GM12878 (cell line): ENCODE measurements around the gene DYNLL1. TPM values are rescaled to one million over a fixed set of nuclear protein-coding genes. Genes with fewer than 3 reads are reported as not detected.

Experiments used
- ATAC-seq: fragments of 200-7000 bp; cut with Tn5 transposase; 3 replicates; pipeline ENCODE4 v1.9.1; 2020; ENCODE audit warnings: mild to moderate bottlenecking, moderate library complexity
- BruUV-seq: library from RNA; stranded (reverse); fragments of 400-500 nt; replicated peaks from 2 replicates; lab custom pipeline; 2021; lab: Mats Ljungman, UMichigan
- CTCF ChIA-PET: fragments of 300-600 bp; sonication (Branson Sonifier 250); formaldehyde crosslinking; extraction: SDS; loops from one replicate; lab custom pipeline; 2021; ENCODE audit warnings: inconsistent platforms; lab: Yijun Ruan, JAX
- POLR2A ChIA-PET: fragments of 350-600 bp; formaldehyde crosslinking; extraction: SDS; loops from one replicate; lab custom pipeline; 2021; ENCODE audit warnings: inconsistent platforms; lab: Charles Lee
- RAD21 ChIA-PET: fragments of 300-600 bp; sonication (Branson Sonifier 250); formaldehyde crosslinking; loops from one replicate; lab custom pipeline; 2023; ENCODE audit warnings: antibody characterized with exemption; ENCODE audit not compliant: unreplicated experiment; lab: Charles Lee
- SMC1A ChIA-PET: fragments of 300-600 bp; sonication (Branson Sonifier 250); formaldehyde crosslinking; loops from one replicate; lab custom pipeline; 2023; ENCODE audit not compliant: unreplicated experiment, uncharacterized antibody; lab: Charles Lee
- DNase-seq: peaks from one replicate; pipeline ENCODE4 v3.0.0-alpha.2; 2011; ENCODE audit warnings: low read depth, low spot score
- FAIRE-seq: peaks from 3 replicates; lab custom pipeline; 2011; peaks lifted over from hg19 to GRCh38; lab: Jason Lieb, UNC
- H2AFZ ChIP-seq: 2 replicates; pipeline ENCODE4 v1.6.0; 2011; ENCODE audit warnings: low read depth, low read length, control low read depth; ENCODE audit not compliant: control insufficient read depth
- H3K27ac ChIP-seq: 2 replicates; pipeline ENCODE4 v1.5.1; 2011; ENCODE audit warnings: control low read depth; ENCODE audit not compliant: control insufficient read depth, insufficient read depth
- H3K27me3 ChIP-seq, 2 experiments: replicated peaks in 1 of 2; 2 replicates each; pipeline versions ENCODE4 v1.6.0 to v1.6.1; 2011; ENCODE audit warnings: low read length in 1 of 2; ENCODE audit not compliant: control insufficient read depth in 2 of 2, insufficient read depth in 2 of 2
- H3K36me3 ChIP-seq, 2 experiments: 2 replicates each; pipeline ENCODE4 v1.5.1; 2011; ENCODE audit warnings: low read length in 1 of 2; ENCODE audit not compliant: control insufficient read depth in 2 of 2, insufficient read depth in 2 of 2
- H3K4me1 ChIP-seq: 2 replicates; pipeline ENCODE4 v1.6.1; 2011; ENCODE audit warnings: mild to moderate bottlenecking, low read length, moderate library complexity, mixed read lengths; ENCODE audit not compliant: control insufficient read depth, insufficient read depth
- H3K4me2 ChIP-seq: 2 replicates; pipeline ENCODE4 v1.6.0; 2011; ENCODE audit warnings: control low read depth; ENCODE audit not compliant: control insufficient read depth, insufficient read depth
- H3K4me3 ChIP-seq: fragments of 200-600 bp; sonication (generic); 2 replicates; pipeline ENCODE4 v1.5.1; 2016
- H3K79me2 ChIP-seq: 2 replicates; pipeline ENCODE4 v1.6.0; 2011; ENCODE audit warnings: low read length; ENCODE audit not compliant: control insufficient read depth, insufficient read depth
- H3K9ac ChIP-seq: 2 replicates; pipeline ENCODE4 v1.8.0; 2011; ENCODE audit warnings: low read length, control low read depth, mixed read lengths; ENCODE audit not compliant: control insufficient read depth, insufficient read depth
- H3K9me3 ChIP-seq: replicated peaks from 3 replicates; pipeline ENCODE4 v1.5.1; 2011; ENCODE audit warnings: mild to moderate bottlenecking, low read length; ENCODE audit not compliant: control insufficient read depth, insufficient read depth
- H4K20me1 ChIP-seq: 2 replicates; pipeline ENCODE4 v1.6.0; 2011; ENCODE audit not compliant: control insufficient read depth, insufficient read depth
- WGBS: methylation state at CpG from one replicate; pipeline ENCODE4 v1.1.6; 2016; ENCODE audit warnings: low lambda C conversion rate; ENCODE audit not compliant: insufficient replicate concordance, insufficient coverage; ENCODE audit errors: missing lambda C conversion rate; 5-methylcytosine and 5-hydroxymethylcytosine counted together
- in situ Hi-C: fragments of 300-500 bp; cut with MboI; formaldehyde crosslinking; loops from 9 replicates; pipeline ENCODE4 v1.14.3; 2018; ENCODE audit warnings: mixed read lengths
- intact Hi-C: fragments of 100-400 bp; cut with micrococcal nuclease; formaldehyde crosslinking; loops from one replicate; pipeline ENCODE4 v1.14.2; 2022; ENCODE audit not compliant: unreplicated experiment
- polyA plus RNA-seq, 11 experiments: library from polyadenylated mRNA; depleted of rRNA in 4 of 11; unstranded in 6 of 11; stranded (reverse) in 5 of 11; fragments of >200 nt; fragmentation: Nextera tagmentation in 4 of 11; fragmentation: Illumina TruSeq in 1 of 11; extraction: Ambion mirVana in 4 of 11; extraction: Trizol in 1 of 11; gene quantifications; 1 replicate in 1 of 11; 2 replicates in 10 of 11; pipeline versions ENCODE4 v1.2.1 to v1.2.3, GENCODE V29; 2011 to 2016; ENCODE audit warnings: inconsistent platforms in 2 of 11, missing spikeins in 2 of 11, low read depth in 1 of 11
- total RNA-seq, 4 experiments: library from RNA; depleted of rRNA in 3 of 4; stranded (reverse); fragments of >200 nt in 3 of 4; fragmentation: Illumina TruSeq in 1 of 4; extraction: Trizol in 1 of 4; gene quantifications; 2 replicates each; pipeline versions ENCODE4 v1.2.1 to v1.2.3, GENCODE V29; 2013 to 2021
- TF ChIP-seq, protein P1 (sequence below): fragments of 450-650 bp; IDR thresholded peaks from 2 replicates; pipeline ENCODE4 v1.6.1; 2017; ENCODE audit warnings: mild to moderate bottlenecking, low read depth, inconsistent platforms; ENCODE audit not compliant: poor library complexity, severe bottlenecking

The DYNLL1 gene
- total and polyA plus RNA-seq, 10 of the 15 experiments (the other 5 are each of a cell fraction or from before 2014, with no cell fraction given): 239 to 796 (median 379) TPM

DNA sequence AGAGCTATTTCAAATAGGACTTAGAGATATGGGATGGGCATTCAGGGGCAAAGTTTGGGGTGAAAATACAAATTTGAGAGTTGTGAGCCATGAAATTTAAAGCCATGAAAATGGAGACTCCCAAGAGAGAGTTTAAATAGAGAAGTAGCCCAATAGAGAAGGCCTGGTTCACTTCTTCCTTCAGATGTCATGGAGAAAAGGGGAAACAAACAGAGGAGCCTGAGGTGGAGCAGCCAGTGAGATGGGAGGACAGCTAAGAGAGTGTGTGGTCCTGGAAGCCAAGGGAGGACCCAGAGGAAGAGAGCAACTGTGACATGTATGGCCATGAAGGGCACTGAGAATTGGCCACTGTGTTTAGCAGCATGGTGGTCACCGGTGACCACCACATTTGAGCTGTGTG, 12.3 kb upstream of the DYNLL1 start:
- no peaks in the 10 kb centered on the region for H3K79me2 ChIP-seq
- WGBS: 100% methylated on average over 1 of the region's 1 CpG
- H2AFZ ChIP-seq: no peak overlapping the region
- RAD21 ChIA-PET: no interaction called here
- H4K20me1 ChIP-seq: no peaks in the 10 kb centered on the region
- TF ChIP-seq, protein P1, sequence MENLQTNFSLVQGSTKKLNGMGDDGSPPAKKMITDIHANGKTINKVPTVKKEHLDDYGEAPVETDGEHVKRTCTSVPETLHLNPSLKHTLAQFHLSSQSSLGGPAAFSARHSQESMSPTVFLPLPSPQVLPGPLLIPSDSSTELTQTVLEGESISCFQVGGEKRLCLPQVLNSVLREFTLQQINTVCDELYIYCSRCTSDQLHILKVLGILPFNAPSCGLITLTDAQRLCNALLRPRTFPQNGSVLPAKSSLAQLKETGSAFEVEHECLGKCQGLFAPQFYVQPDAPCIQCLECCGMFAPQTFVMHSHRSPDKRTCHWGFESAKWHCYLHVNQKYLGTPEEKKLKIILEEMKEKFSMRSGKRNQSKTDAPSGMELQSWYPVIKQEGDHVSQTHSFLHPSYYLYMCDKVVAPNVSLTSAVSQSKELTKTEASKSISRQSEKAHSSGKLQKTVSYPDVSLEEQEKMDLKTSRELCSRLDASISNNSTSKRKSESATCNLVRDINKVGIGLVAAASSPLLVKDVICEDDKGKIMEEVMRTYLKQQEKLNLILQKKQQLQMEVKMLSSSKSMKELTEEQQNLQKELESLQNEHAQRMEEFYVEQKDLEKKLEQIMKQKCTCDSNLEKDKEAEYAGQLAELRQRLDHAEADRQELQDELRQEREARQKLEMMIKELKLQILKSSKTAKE: no peak
- POLR2A ChIA-PET: interaction anchor here (0.6 to 0.7 kb wide), 2 partner anchors 55 to 198 kb away, joined by 3 read pairs; no protein-coding TSS in a partner anchor
- DNase-seq: no peak
- SMC1A ChIA-PET: interaction anchor here (0.9 kb wide), 1 partner anchor 9 kb away, joined by 3 read pairs; no protein-coding TSS in a partner anchor
- intact Hi-C loops: no loop called here
- H3K27me3 ChIP-seq: no peaks in the 10 kb centered on the region
- H3K27ac ChIP-seq: no peak overlapping the region
- no peaks in the 10 kb centered on the region; the same call in 1 of the 2 replicates for H3K4me1 ChIP-seq
- in situ Hi-C loops: no loop called here
- BruUV-seq: no TSS peak
- CTCF ChIA-PET: interaction anchor here (0.6 to 2.0 kb wide), 5 partner anchors 11 to 307 kb away, joined by 3 to 7 read pairs (median 3); partner anchors contain the start of genes DYNLL1 and SIRT4
- H3K9ac ChIP-seq: no peak overlapping the region
- H3K4me3 ChIP-seq: no peak overlapping the region
- no peak for FAIRE-seq
- no peaks in the 10 kb centered on the region for H3K9me3 ChIP-seq
- no peak overlapping the region for H3K4me2 ChIP-seq
- no peaks in the 10 kb centered on the region for H3K36me3 ChIP-seq
- ATAC-seq: no peak
